HEK293 (cell line): ENCODE data around the gene PRTFDC1.

Experiments
- GLIS2 ChIP-seq: fragments of 450-650 bp; formaldehyde crosslinking; IDR thresholded peaks from 2 replicates; pipeline ENCODE4 v1.5.1; 2016; ENCODE audit warnings: missing biosample characterization, missing genetic modification characterization
- MEIS1 ChIP-seq: sonication (generic); formaldehyde crosslinking; IDR thresholded peaks from 2 replicates; pipeline ENCODE4 v1.8.1; 2022; ENCODE audit warnings: missing genetic modification reagents, mild to moderate bottlenecking, borderline replicate concordance
- ZBTB21 ChIP-seq: fragments of 450-650 bp; formaldehyde crosslinking; IDR thresholded peaks from 2 replicates; pipeline ENCODE4 v1.5.1; 2017; ENCODE audit warnings: missing biosample characterization, missing genetic modification characterization
- ZNF146 ChIP-seq: fragments of 450-650 bp; formaldehyde crosslinking; IDR thresholded peaks from 2 replicates; pipeline ENCODE4 v1.5.1; 2016; ENCODE audit warnings: missing biosample characterization, missing genetic modification characterization
- ZNF175 ChIP-seq: fragments of 450-650 bp; formaldehyde crosslinking; IDR thresholded peaks from 2 replicates; pipeline ENCODE4 v1.5.1; 2016; ENCODE audit warnings: missing biosample characterization, missing genetic modification characterization
- ZNF324 ChIP-seq: fragments of 450-650 bp; formaldehyde crosslinking; IDR thresholded peaks from 2 replicates; pipeline ENCODE4 v1.5.1; 2016; ENCODE audit warnings: missing biosample characterization, missing genetic modification characterization
- ZNF629 ChIP-seq: fragments of 450-650 bp; formaldehyde crosslinking; IDR thresholded peaks from 2 replicates; pipeline ENCODE4 v1.5.1; 2017; ENCODE audit warnings: missing biosample characterization, missing genetic modification characterization
- ZNF843 ChIP-seq: fragments of 450-650 bp; formaldehyde crosslinking; IDR thresholded peaks from 2 replicates; pipeline ENCODE4 v1.5.1; 2016; ENCODE audit warnings: missing biosample characterization, missing genetic modification characterization
- TF ChIP-seq, protein P1 (sequence below): fragments of 450-650 bp; formaldehyde crosslinking; IDR thresholded peaks from 2 replicates; pipeline ENCODE4 v1.5.1; 2016; ENCODE audit warnings: missing biosample characterization, missing genetic modification characterization
- TF ChIP-seq, protein P2 (sequence below): fragments of 450-650 bp; formaldehyde crosslinking; IDR thresholded peaks from 2 replicates; pipeline ENCODE4 v1.5.1; 2016; ENCODE audit warnings: missing biosample characterization, missing genetic modification characterization

GRCh38 chr10:24853661-24854060, 98.7 kb downstream of the PRTFDC1 start:
- no peak for TF ChIP-seq GLIS2 (tag by site-specific recombination)
- TF ChIP-seq ZBTB21 = no peak
- TF ChIP-seq, protein P1, sequence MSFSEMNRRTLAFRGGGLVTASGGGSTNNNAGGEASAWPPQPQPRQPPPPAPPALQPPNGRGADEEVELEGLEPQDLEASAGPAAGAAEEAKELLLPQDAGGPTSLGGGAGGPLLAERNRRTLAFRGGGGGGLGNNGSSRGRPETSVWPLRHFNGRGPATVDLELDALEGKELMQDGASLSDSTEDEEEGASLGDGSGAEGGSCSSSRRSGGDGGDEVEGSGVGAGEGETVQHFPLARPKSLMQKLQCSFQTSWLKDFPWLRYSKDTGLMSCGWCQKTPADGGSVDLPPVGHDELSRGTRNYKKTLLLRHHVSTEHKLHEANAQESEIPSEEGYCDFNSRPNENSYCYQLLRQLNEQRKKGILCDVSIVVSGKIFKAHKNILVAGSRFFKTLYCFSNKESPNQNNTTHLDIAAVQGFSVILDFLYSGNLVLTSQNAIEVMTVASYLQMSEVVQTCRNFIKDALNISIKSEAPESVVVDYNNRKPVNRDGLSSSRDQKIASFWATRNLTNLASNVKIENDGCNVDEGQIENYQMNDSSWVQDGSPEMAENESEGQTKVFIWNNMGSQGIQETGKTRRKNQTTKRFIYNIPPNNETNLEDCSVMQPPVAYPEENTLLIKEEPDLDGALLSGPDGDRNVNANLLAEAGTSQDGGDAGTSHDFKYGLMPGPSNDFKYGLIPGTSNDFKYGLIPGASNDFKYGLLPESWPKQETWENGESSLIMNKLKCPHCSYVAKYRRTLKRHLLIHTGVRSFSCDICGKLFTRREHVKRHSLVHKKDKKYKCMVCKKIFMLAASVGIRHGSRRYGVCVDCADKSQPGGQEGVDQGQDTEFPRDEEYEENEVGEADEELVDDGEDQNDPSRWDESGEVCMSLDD (tag by site-specific recombination) = no peak
- TF ChIP-seq, protein P2, sequence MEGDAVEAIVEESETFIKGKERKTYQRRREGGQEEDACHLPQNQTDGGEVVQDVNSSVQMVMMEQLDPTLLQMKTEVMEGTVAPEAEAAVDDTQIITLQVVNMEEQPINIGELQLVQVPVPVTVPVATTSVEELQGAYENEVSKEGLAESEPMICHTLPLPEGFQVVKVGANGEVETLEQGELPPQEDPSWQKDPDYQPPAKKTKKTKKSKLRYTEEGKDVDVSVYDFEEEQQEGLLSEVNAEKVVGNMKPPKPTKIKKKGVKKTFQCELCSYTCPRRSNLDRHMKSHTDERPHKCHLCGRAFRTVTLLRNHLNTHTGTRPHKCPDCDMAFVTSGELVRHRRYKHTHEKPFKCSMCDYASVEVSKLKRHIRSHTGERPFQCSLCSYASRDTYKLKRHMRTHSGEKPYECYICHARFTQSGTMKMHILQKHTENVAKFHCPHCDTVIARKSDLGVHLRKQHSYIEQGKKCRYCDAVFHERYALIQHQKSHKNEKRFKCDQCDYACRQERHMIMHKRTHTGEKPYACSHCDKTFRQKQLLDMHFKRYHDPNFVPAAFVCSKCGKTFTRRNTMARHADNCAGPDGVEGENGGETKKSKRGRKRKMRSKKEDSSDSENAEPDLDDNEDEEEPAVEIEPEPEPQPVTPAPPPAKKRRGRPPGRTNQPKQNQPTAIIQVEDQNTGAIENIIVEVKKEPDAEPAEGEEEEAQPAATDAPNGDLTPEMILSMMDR (tag by site-specific recombination) = no peak
- no peak for TF ChIP-seq ZNF146
- TF ChIP-seq ZNF324 (tag by site-specific recombination) = no peak
- TF ChIP-seq ZNF843 (tag by site-specific recombination) = no peak
- TF ChIP-seq MEIS1 (CRISPR knock-in tag) = no peak
- TF ChIP-seq ZNF629 (tag by site-specific recombination) = no peak
- no peak for TF ChIP-seq ZNF175 (tag by site-specific recombination)
